IMR-90 (cell line): ENCODE measurements around the gene RARRES2. TPM values are rescaled to one million over a fixed set of nuclear protein-coding genes. Genes with fewer than 3 reads are reported as not detected.

Experiments used
- ATAC-seq: fragments of 200-7000 bp; cut with Tn5 transposase; 2 replicates; pipeline ENCODE4 v1.9.1; 2020; ENCODE audit warnings: low read depth, mild to moderate bottlenecking, moderate library complexity
- BruUV-seq: library from RNA; stranded (reverse); fragments of 400-500 nt; replicated peaks from 2 replicates; lab custom pipeline; 2021; lab: Mats Ljungman, UMichigan
- CTCF ChIA-PET: fragments of 300-600 bp; formaldehyde crosslinking; extraction: SDS; loops from one replicate; lab custom pipeline; 2021; ENCODE audit warnings: antibody characterized with exemption; lab: Yijun Ruan, JAX
- POLR2A ChIA-PET: fragments of 300-600 bp; sonication (Branson Sonifier 250); formaldehyde crosslinking; loops from one replicate; lab custom pipeline; 2022; ENCODE audit warnings: antibody characterized with exemption; ENCODE audit not compliant: unreplicated experiment; lab: Charles Lee
- DNase-seq: peaks from one replicate; pipeline ENCODE4 v3.0.0; 2013
- H2AFZ ChIP-seq: replicated peaks from 2 replicates; pipeline ENCODE3; 2013; ENCODE audit warnings: low read length, mild to moderate bottlenecking; ENCODE audit not compliant: poor library complexity
- H2AK5ac ChIP-seq: 2 replicates; pipeline ENCODE4 v1.6.1; 2013; ENCODE audit warnings: low read depth, low read length, inconsistent platforms
- H2AK9ac ChIP-seq: replicated peaks from 2 replicates; pipeline ENCODE3; 2013; ENCODE audit warnings: mild to moderate bottlenecking, low read depth, low read length, moderate library complexity; ENCODE audit not compliant: poor library complexity
- H2BK120ac ChIP-seq: 2 replicates; pipeline ENCODE4 v1.6.1; 2013; ENCODE audit warnings: low read depth, low read length, inconsistent platforms
- H2BK15ac ChIP-seq: 3 replicates; pipeline ENCODE4 v1.6.1; 2013; ENCODE audit warnings: low read depth, low read length, inconsistent platforms
- H2BK20ac ChIP-seq: 2 replicates; pipeline ENCODE4 v1.6.1; 2013; ENCODE audit warnings: low read depth, mild to moderate bottlenecking, inconsistent platforms, low read length, moderate library complexity
- H2BK5ac ChIP-seq: 2 replicates; pipeline ENCODE4 v1.6.1; 2013; ENCODE audit warnings: mild to moderate bottlenecking, low read depth, low read length, inconsistent platforms; ENCODE audit not compliant: poor library complexity, severe bottlenecking
- H3K14ac ChIP-seq: replicated peaks from 2 replicates; pipeline ENCODE4 v1.6.1; 2013; ENCODE audit warnings: low read depth, low read length, inconsistent platforms
- H3K18ac ChIP-seq: 2 replicates; pipeline ENCODE4 v1.6.1; 2013; ENCODE audit warnings: low read depth, low read length, control low read depth
- H3K23ac ChIP-seq: 2 replicates; pipeline ENCODE4 v1.6.1; 2013; ENCODE audit warnings: low read depth, low read length, inconsistent platforms
- H3K27ac ChIP-seq: 2 replicates; pipeline ENCODE4 v1.5.1; 2013; ENCODE audit warnings: mild to moderate bottlenecking, control low read depth, low read length; ENCODE audit not compliant: insufficient read depth
- H3K27me3 ChIP-seq: 2 replicates; pipeline ENCODE4 v1.6.1; 2013; ENCODE audit warnings: low read length; ENCODE audit not compliant: control insufficient read depth, insufficient read depth
- H3K36me3 ChIP-seq: 2 replicates; pipeline ENCODE4 v1.6.1; 2013; ENCODE audit warnings: low read length, mixed read lengths; ENCODE audit not compliant: control insufficient read depth, insufficient read depth
- H3K4ac ChIP-seq: 2 replicates; pipeline ENCODE4 v1.6.1; 2013; ENCODE audit warnings: low read depth, low read length, inconsistent platforms
- H3K4me1 ChIP-seq: 2 replicates; pipeline ENCODE4 v1.6.1; 2013; ENCODE audit warnings: low read length, mixed read lengths; ENCODE audit not compliant: control insufficient read depth, insufficient read depth
- H3K4me2 ChIP-seq: 2 replicates; pipeline ENCODE4 v1.6.1; 2013; ENCODE audit warnings: low read depth, mild to moderate bottlenecking, control low read depth, low read length, moderate library complexity
- H3K4me3 ChIP-seq: 2 replicates; pipeline ENCODE4 v1.5.1; 2013; ENCODE audit warnings: low read depth, mild to moderate bottlenecking, control low read depth, low read length, moderate library complexity; ENCODE audit not compliant: insufficient read depth
- H3K56ac ChIP-seq: 2 replicates; pipeline ENCODE4 v1.6.1; 2013; ENCODE audit warnings: low read length, inconsistent platforms; ENCODE audit not compliant: insufficient read depth; ENCODE audit errors: extremely low read depth
- H3K79me1 ChIP-seq, 2 experiments: 2 replicates each; pipeline ENCODE4 v1.6.1; 2013; ENCODE audit warnings: low read length in 2 of 2, inconsistent platforms in 1 of 2, low read depth in 1 of 2
- H3K9ac ChIP-seq: 2 replicates; pipeline ENCODE4 v1.6.1; 2013; ENCODE audit warnings: low read depth, low read length, control low read depth
- H3K9me1 ChIP-seq: 2 replicates; pipeline ENCODE4 v1.6.1; 2013; ENCODE audit warnings: low read length, inconsistent platforms; ENCODE audit not compliant: insufficient read depth
- H3K9me3 ChIP-seq: 2 replicates; pipeline ENCODE4 v1.6.1; 2013; ENCODE audit warnings: low read length; ENCODE audit not compliant: control insufficient read depth, insufficient read depth
- H4K20me1 ChIP-seq: 2 replicates; pipeline ENCODE4 v1.6.1; 2013; ENCODE audit warnings: low read length, inconsistent platforms; ENCODE audit not compliant: insufficient read depth
- H4K5ac ChIP-seq: 2 replicates; pipeline ENCODE4 v1.6.1; 2013; ENCODE audit warnings: mild to moderate bottlenecking, low read depth, low read length, control low read depth
- H4K8ac ChIP-seq, 2 experiments: 2 replicates each; pipeline ENCODE4 v1.6.1; 2013; ENCODE audit warnings: low read depth in 2 of 2, low read length in 2 of 2, control low read depth in 1 of 2, inconsistent platforms in 1 of 2
- H4K91ac ChIP-seq: 2 replicates; pipeline ENCODE4 v1.6.1; 2013; ENCODE audit warnings: low read depth, low read length, inconsistent platforms; ENCODE audit not compliant: insufficient read depth
- RAD21 ChIP-seq: IDR thresholded peaks from 2 replicates; pipeline ENCODE4 v1.6.1; 2012; ENCODE audit warnings: low read length, improper control_type of control experiment
- RCOR1 ChIP-seq: IDR thresholded peaks from 2 replicates; pipeline ENCODE4 v1.6.1; 2012; ENCODE audit warnings: mild to moderate bottlenecking, low read length, improper control_type of control experiment; ENCODE audit not compliant: insufficient replicate concordance
- WGBS, 2 experiments: methylation state at CpG; one replicate each; pipeline versions ENCODE4 v1.1.5 to v1.1.7; 2013; ENCODE audit warnings: missing lambda C conversion rate in 2 of 2; ENCODE audit not compliant: insufficient read length in 1 of 2; ENCODE audit errors: extremely low coverage in 2 of 2; 5-methylcytosine and 5-hydroxymethylcytosine counted together
- dilution Hi-C: fragments of 300-500 bp; cut with HindIII; formaldehyde crosslinking; loops from one replicate; pipeline ENCODE4 v1.14.3; 2018; ENCODE audit warnings: low sequenced_read_pairs; ENCODE audit not compliant: unreplicated experiment
- in situ Hi-C: fragments of 300-500 bp; cut with MboI; formaldehyde crosslinking; loops from 3 replicates; pipeline ENCODE4 v1.14.3; 2019; ENCODE audit warnings: low sequenced_read_pairs, inconsistent platforms, mixed read lengths
- intact Hi-C: fragments of 100-400 bp; cut with micrococcal nuclease; formaldehyde crosslinking; loops from 2 replicates; pipeline ENCODE4 v1.10.0; 2022
- polyA plus RNA-seq, 3 experiments: library from polyadenylated mRNA; depleted of rRNA; stranded (reverse); fragments of >200 nt; gene quantifications; 2 replicates each; pipeline ENCODE4 v1.2.3, GENCODE V29; 2012; ENCODE audit warnings: low replicate concordance in 1 of 3
- total RNA-seq: library from RNA; depleted of rRNA; stranded (reverse); fragments of >200 nt; gene quantifications from 2 replicates; pipeline ENCODE4 v1.2.3, GENCODE V29; 2012
- TF ChIP-seq, protein P1 (sequence below): fragments of 150-350 bp; IDR thresholded peaks from 2 replicates; pipeline ENCODE4 v1.6.1; 2017; ENCODE audit warnings: mild to moderate bottlenecking, antibody characterized with exemption, low read length, low read depth

Gene RARRES2
- total and polyA plus RNA-seq, 2 of the 4 experiments (the other 2 are of a cell fraction): 1.6 TPM; not detected in 1

DNA sequence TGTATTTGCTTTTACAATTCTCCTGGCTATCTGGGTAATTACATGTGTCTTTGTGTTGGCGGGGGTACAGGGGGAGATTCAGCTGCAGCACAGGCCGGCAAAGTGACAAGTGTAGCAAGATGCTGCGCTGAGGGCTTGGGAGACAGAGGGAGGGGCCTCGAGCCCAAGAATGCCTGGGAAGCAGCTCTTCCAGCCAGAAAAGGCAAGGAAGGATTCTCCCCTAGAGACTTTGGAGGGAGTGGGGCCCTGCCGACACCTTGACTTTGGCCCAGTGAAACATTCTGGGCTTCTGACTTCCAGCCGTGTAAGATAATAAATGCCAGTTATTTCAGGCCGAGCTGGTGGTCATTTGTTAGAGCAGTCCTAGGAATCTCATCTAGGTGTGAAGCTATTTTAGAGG is 20.0 kb upstream of the RARRES2 start:
- Histone ChIP-seq H3K27ac (no peak overlapping the region), H3K27me3 (peaks cover 2% of the 10 kb centered on the region; the same call in 1 of the 2 replicates), H4K91ac (no peak overlapping the region), H2BK120ac (no peak overlapping the region), H4K20me1 (no peaks in the 10 kb centered on the region), H3K18ac (no peak overlapping the region), H4K8ac (no peak overlapping the region), H4K5ac (no peak overlapping the region), H3K4me2 (no peak overlapping the region), H3K9me3 (no peaks in the 10 kb centered on the region), H3K9me1 (no peaks in the 10 kb centered on the region; the same call in 1 of the 2 replicates), H3K79me1 (no peaks in the 10 kb centered on the region), H2AK9ac (no peak overlapping the region), H2BK15ac (no peak overlapping the region), H3K56ac (no peak overlapping the region), H3K4me1 (no peaks in the 10 kb centered on the region), H3K4ac (no peak overlapping the region), H2AFZ (no peak overlapping the region), H3K4me3 (no peak overlapping the region), H2BK5ac (no peak overlapping the region), H2BK20ac (no peak overlapping the region), H3K9ac (no peak overlapping the region), H3K23ac (no peak overlapping the region), H2AK5ac (no peak overlapping the region), H3K14ac (no peak overlapping the region), H3K36me3 (no peaks in the 10 kb centered on the region)
- in situ Hi-C loops: no loop called here
- no TSS peak for BruUV-seq
- no peak for TF ChIP-seq RCOR1
- no peak for TF ChIP-seq RAD21
- TF ChIP-seq, protein P1, sequence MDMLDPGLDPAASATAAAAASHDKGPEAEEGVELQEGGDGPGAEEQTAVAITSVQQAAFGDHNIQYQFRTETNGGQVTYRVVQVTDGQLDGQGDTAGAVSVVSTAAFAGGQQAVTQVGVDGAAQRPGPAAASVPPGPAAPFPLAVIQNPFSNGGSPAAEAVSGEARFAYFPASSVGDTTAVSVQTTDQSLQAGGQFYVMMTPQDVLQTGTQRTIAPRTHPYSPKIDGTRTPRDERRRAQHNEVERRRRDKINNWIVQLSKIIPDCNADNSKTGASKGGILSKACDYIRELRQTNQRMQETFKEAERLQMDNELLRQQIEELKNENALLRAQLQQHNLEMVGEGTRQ: no peak
- dilution Hi-C loops: no loop called here
- intact Hi-C loops: no loop called here
- WGBS, 2 experiments: 17% methylated on average over 2 of the region's 7 CpGs; no CpG with 5 or more reads in 1 of the 2 experiments
- CTCF ChIA-PET: no interaction called here
- POLR2A ChIA-PET: no interaction called here
- no peak for DNase-seq
- ATAC-seq: no peak
